LNCaP clone FGC (cell line): Measurements from ENCODE around the gene ATAD3B.

Experiments
- DNase-seq: peaks from one replicate; pipeline ENCODE4 v3.0.0-alpha.2; 2011; ENCODE audit warnings: low read depth
- H3K4me3 ChIP-seq: 2 replicates; pipeline ENCODE4 v1.5.1; 2011; ENCODE audit warnings: mild to moderate bottlenecking, low read depth, low read length, control low read depth
- TF ChIP-seq, protein P1 (sequence below): IDR thresholded peaks from 2 replicates; pipeline ENCODE4 v1.5.1; 2012; ENCODE audit warnings: mild to moderate bottlenecking; ENCODE audit not compliant: control insufficient read depth, insufficient read depth; ENCODE audit errors: extremely low read depth

ATAD3B gene

DNA sequence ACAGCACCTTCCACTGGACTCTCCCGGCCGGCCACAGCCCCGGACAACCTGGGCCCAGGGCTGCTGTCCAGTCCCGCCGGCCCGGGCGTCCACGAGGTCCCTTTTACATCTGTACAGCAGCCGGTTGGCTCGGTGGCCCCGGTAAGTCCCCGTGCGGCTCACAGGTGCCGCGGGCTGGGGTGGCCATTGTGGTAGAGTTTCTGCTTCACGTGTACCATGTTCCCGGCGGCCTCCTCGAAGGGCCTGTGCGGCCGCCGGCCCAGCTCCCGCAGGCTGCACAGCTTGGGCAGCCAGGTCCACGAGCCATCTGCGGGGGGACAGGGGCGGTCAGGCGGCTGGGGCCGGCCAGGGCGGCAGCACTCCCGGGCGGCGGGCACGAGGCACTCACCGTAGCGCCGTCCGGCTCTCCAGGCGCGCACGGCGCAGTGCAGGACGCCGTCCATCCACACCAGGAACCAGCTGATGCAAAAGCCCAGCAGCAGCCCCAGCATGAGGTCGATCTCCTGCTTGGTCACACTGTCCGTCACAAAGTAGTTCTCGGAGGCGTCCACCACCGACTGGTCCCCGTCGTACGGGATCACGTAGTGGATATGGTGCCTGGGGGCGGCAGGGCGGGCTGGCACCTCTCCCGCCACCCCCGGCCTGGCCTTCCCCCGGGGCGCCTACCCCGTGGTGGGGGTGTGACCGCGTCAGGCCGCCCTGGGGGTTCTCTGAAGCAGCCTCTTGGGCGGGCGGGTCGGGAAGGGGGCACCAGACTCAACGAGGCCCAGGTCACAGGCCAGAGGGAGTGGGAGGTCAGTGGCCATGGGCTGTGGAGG lies 63.8 kb downstream of the ATAD3B start:
- no peak for DNase-seq
- no peak overlapping the region for H3K4me3 ChIP-seq
- TF ChIP-seq, protein P1, sequence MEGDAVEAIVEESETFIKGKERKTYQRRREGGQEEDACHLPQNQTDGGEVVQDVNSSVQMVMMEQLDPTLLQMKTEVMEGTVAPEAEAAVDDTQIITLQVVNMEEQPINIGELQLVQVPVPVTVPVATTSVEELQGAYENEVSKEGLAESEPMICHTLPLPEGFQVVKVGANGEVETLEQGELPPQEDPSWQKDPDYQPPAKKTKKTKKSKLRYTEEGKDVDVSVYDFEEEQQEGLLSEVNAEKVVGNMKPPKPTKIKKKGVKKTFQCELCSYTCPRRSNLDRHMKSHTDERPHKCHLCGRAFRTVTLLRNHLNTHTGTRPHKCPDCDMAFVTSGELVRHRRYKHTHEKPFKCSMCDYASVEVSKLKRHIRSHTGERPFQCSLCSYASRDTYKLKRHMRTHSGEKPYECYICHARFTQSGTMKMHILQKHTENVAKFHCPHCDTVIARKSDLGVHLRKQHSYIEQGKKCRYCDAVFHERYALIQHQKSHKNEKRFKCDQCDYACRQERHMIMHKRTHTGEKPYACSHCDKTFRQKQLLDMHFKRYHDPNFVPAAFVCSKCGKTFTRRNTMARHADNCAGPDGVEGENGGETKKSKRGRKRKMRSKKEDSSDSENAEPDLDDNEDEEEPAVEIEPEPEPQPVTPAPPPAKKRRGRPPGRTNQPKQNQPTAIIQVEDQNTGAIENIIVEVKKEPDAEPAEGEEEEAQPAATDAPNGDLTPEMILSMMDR = no peak

DNA sequence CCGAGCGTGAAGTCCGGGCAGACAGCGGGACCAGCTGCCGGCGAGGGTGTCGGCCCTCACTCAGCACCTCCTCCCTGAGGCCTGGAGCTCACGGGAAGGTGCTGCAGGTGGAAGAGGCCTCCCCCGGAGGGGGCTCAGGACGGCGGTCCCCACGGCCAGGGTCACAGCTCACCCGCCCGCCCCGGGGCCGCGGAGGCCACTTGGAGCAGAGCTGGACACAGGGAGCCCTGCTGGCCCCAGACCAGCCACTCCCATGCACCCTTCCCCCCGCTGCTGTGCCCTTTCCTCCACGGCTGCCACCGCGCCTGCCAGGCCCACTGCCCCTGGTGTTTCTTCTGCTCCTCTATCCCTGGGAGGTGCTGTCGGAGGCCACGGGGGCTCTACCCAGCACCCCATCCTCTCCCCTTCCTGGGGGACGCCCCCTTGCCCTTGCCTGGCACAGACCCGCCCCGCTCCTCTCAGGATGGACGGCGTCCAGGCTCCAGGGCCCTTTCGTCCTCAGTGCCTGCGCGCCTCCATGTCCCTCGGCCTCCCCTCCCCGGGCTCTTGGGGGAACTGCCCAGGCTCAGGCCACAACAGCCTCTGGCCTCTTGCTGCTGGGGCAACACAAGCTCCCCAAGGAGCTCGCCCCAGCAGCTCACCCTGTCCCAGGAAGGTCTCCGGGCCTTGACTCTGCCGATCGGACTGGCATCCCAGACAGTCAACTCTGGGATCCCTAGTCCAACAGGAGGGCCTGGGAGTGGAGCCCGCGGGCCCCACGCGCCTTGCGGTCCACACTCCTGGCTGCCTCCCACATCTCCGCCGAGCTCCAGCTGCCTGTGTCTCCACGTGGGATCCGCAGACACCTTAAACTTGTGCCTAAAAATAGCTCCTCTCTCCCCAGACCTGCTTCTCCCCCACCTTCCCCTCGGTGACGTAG lies 64.7 kb downstream of the ATAD3B start:
- no peak for DNase-seq
- no peak overlapping the region for H3K4me3 ChIP-seq
- TF ChIP-seq, protein P1 = no peak

DNA sequence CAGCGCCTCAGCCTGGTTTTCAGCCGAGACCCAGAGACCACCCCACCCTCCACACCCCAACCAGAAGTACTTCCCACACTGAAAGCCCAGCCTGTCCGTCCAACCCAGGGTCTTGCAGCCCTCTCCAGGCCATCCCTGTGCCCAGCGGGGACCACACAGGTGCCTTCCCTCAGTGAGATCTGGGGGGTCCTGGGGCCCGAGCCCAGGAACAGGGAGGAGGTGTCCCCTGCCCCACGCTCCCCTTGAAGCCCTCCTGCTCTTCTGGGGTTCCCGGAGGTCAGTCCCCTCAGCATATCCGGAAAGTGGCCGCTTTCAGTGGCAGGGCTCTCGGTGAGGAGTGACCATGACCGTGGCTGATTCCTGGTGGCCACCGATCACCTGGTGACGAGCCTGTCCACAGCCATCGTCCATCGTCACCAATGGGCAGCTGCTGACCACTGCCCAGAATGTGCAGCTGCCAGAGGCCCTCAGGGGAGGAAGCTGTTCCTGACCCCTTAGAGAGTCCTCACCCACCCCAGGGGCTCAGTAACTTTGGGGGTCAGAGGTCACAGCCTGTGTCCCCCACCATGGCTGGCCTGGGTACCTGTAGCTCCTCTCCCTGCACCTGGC lies 65.5 kb downstream of the ATAD3B start:
- no peak for DNase-seq
- TF ChIP-seq, protein P1 = no peak
- no peak overlapping the region for H3K4me3 ChIP-seq

DNA sequence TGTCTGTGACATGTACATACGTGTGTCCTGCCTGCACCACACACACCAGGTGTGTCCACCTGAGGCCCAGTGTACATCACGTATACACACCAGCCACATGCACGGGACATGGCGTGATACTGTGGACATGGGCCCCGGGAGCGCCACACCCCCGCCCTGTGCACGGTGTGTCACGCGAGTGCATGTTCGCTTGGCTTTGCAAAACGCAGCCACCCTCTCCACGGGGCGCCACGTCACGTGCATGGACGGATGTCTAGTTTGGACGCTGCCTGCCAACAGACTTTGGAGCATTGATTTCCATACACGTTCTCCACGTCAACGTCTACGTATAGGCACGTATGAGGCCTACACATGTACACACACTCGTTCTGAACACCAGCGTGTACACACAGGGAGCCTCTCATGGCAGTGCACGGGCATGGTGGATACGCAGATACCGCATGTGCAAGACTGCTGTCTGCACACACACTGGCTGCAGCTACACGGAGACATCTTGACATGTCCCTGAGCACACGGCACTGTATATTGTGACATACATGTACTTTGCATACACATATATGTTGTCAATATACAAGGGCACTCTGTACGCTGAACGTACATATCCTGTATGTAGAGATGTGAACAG lies 66.2 kb downstream of the ATAD3B start:
- TF ChIP-seq, protein P1 = no peak
- no peak for DNase-seq
- no peak overlapping the region for H3K4me3 ChIP-seq

DNA sequence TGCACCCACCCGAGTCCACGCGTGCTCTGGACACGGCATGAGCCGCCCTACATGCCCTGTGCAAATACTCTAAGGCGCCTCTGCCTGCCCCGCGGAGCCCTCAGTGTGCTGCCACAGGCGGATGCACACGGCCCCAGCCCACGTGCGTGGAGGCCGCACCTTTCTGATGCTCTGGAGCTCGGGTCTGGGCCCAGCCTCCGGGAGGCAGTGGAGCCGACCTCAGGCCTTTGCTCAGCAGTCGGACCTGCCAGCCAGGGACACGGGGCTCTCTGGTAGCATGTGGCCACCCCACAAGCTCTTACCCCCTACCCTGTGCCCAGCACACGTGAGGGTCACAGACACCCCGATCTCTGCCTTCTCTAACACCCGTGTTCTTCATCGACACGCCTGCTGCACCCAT lies 66.8 kb downstream of the ATAD3B start:
- TF ChIP-seq, protein P1 = no peak
- no peak overlapping the region for H3K4me3 ChIP-seq
- no peak for DNase-seq

DNA sequence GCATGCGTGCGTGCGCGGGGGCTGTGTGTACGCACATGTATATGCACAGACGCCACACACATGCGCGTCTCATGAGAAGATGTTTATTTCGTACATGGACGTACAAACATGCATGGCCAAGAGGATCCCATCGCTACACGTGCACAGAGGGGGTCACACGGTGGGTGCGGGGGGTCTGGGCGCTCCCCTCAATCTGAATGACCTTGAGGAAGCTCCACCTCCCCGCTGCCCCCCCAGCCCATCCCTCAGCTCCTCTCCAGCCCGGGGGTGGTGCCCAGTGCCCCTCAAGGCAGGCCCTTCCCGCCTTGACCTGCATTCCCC lies 67.4 kb downstream of the ATAD3B start:
- H3K4me3 ChIP-seq = no peak overlapping the region
- TF ChIP-seq, protein P1 = no peak
- no peak for DNase-seq
